Measurements from ENCODE around the gene SPATA46.

SPATA46 gene

GRCh38 chr1:162351246-162351842 is 25.3 kb downstream of the SPATA46 start:
- no peak for DNase-seq

DNA sequence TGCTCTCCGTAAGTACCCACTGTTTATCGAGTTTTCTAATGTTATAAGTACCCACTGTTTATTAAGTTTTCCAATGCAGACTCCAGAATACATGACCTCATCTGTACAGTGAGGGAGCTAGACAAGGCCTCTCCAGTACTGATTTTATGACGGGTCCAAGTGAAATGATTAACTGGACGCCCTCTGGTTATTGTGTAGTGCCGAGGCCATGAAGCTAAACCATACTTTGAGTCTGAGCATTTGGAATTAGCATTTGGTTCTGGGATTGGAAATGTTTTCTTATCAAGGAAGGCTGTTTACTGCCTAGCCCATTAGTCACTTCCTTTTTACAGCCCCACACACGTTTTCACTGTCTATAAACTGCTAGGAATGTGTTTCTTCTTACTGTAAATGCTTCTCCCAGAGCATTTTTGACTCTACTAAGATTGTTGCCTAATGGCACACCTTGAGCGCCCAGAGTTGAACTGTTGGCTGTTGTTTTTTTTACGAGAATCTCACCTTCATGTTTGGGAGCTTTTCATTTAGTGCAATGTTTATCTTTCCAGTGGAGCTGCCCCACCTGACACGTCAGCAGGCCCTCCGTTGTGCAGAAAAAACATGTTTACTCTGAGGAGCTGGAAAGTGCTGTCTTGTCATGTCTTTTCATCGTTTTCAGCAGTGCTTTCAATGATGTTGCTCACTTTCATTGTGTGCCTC is 26.9 kb downstream of the SPATA46 start:
- no peak for DNase-seq

DNA sequence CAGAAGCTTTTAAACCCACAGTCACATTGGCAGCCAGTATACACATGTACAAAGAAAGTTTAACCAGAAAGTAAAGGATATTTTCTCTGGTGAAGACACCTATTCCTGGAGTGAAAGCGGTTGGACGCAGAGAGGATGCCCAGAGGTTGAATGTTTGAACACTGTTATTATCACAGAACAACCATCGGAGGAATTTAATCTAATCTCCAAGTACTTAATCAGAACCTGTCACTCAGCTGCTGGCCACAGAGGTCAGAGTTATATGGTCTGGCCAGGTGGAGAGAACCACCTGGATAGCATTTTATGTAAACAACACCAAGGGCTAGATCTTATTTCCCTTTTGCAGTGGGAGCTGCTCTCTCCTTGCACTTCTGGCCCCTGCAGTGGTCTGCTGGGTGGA is 29.4 kb downstream of the SPATA46 start:
- DNase-seq = no peak

- no peak for DNase-seq
These were observed 33.2 kb downstream of the SPATA46 start for GRCh38 chr1:162343470-162343869.

- DNase-seq = no peak
These were observed 34.1 kb downstream of the SPATA46 start for GRCh38 chr1:162342452-162342983.

- peak; percentile 36 for DNase-seq
These were observed 39.9 kb downstream of the SPATA46 start for GRCh38 chr1:162336621-162337285.

DNA sequence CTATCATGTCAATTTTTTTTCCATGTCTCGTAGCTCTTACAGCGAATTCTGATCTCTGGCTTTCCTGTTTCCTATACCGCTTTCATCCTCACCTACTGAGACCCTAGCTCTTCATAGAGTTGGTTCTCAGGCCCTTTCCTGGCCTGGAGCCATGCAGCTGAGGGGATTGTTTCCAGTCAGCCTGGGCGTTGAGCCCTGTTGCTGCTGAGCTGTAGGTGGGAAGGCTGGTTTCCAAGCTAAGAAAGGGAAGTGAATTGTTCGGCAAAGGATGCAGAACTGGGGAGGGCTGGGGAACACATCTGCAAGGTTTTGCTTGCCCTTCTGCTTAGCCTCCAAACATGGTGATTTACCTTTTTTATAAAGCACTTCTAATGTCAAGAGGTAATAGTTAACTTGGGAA is 41.5 kb downstream of the SPATA46 start:
- DNase-seq = peak; percentile 16

DNA sequence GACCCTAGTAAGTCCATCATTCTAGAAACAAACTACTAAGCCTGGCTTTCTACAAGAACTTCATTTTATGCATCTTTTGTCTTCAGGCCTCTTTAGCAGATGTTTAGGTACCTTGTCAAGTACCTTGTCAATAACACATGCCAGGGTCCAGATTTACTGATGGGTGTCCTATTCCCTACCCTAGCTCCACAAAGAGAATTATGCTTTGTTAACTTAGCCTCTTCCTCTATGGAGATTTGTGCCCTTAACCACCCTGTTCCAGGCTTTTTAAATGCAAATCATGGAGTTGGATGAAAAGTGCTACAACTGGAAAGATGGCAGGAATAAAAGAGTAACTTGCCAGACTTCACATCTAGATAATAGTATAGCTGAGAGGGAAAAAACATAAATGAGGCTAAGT is 42.7 kb downstream of the SPATA46 start:
- DNase-seq = no peak

DNA sequence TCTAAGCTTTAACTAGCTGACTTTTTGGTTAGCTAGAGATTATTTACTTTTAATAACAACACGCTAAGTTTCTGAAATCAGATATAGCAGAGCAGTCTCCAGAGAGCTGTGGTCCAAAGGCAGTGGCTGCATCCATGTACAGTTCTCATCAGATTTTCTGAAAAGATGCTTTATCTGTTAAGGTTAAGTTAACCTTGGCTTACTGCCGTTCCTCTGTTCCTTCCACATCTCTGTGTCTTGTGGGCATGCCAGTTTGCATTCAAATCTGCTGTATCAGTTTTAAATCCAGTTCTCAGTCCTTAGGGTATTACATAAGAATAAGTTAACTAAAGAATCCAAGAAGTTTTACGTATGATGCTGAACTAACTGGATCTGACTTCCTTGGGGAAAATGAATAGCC is 46.8 kb downstream of the SPATA46 start:
- DNase-seq = no peak

DNA sequence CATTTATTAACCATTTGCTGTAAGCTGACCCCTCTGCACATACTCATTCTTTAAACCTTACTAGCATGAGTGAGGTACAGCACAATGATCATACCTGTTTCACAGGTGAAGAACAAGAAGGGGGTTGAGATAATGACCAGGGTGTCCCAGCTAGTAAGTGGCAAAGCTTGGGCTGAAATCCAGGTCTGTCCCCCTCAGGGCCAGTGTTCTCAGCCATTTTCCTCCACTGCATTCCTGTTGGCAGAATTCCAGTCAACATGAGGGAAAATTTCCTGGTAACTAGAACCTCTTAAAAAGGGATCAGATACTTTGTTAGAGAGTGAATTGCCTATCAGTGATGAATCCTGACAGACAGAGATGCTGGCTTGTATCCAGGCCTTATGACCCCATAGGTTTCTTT is 48.1 kb downstream of the SPATA46 start:
- peak; percentile 79 for DNase-seq

GRCh38 chr1:162327788-162328165 is 48.9 kb downstream of the SPATA46 start:
- DNase-seq = no peak

- no peak for DNase-seq
These were observed 49.4 kb downstream of the SPATA46 start for GRCh38 chr1:162327144-162327787.

GRCh38 chr1:162326559-162326958 is 50.1 kb downstream of the SPATA46 start:
- no peak for DNase-seq

DNA sequence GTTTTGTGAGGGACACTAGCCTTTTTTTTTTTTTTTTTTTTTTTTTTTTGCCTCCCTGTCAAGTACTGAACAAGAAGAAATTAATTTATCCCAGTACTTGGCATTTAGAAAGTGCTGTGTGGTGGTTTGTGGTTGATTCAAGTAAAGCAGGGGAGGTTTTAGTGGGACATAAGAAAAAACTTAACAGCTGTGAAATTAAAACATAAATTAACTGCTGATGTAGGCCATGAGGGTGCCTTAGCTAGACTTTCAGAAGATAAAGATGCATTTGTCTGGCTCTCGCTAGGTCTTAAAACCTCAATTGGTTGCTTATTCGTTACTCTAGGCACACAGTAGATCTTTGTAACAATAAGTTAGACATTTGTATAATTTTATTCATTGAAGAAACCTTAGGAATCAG is 52.3 kb downstream of the SPATA46 start:
- DNase-seq = no peak

All from DMS79 treated with DMSO at 0.1 percent for 48 hours (cell line).